GM23338 (cell line): ENCODE results near the gene PTPRN2. TPM values are rescaled to one million over a fixed set of nuclear protein-coding genes. Genes with fewer than 3 reads are reported as not detected.

ENCODE experiments used
- ATAC-seq: fragments of 200-7000 bp; cut with Tn5 transposase; 3 replicates; pipeline ENCODE4 v1.9.1; 2020
- DNase-seq: peaks from one replicate; pipeline ENCODE4 v3.0.0-alpha.2; 2015; ENCODE audit warnings: low spot score
- H2AFZ ChIP-seq: fragments of 200-600 bp; sonication (generic); 2 replicates; pipeline ENCODE4 v1.8.0; 2016; ENCODE audit warnings: antibody characterized with exemption, mild to moderate bottlenecking, moderate library complexity
- H3F3A ChIP-seq: fragments of 200-600 bp; sonication (generic); replicated peaks from 2 replicates; pipeline ENCODE4 v1.8.0; 2017; ENCODE audit warnings: antibody characterized with exemption, mixed run types, low read depth
- H3K27ac ChIP-seq: fragments of 200-600 bp; sonication (generic); 2 replicates; pipeline ENCODE4 v1.6.1; 2016; ENCODE audit warnings: low read depth
- H3K27me3 ChIP-seq: fragments of 200-600 bp; sonication (generic); 2 replicates; pipeline ENCODE4 v1.8.0; 2016; ENCODE audit warnings: mild to moderate bottlenecking, mixed run types, moderate library complexity; ENCODE audit not compliant: insufficient read depth
- H3K36me3 ChIP-seq: fragments of 200-600 bp; sonication (generic); 2 replicates; pipeline ENCODE4 v1.8.0; 2016; ENCODE audit warnings: mild to moderate bottlenecking; ENCODE audit not compliant: insufficient read depth
- H3K4me1 ChIP-seq: fragments of 200-600 bp; sonication (generic); 2 replicates; pipeline ENCODE4 v1.8.0; 2016; ENCODE audit warnings: mild to moderate bottlenecking, moderate library complexity; ENCODE audit not compliant: insufficient read depth
- H3K4me2 ChIP-seq: fragments of 200-600 bp; sonication (generic); 2 replicates; pipeline ENCODE4 v1.7.1; 2017; ENCODE audit warnings: mixed run types
- H3K4me3 ChIP-seq: fragments of 200-600 bp; sonication (generic); 2 replicates; pipeline ENCODE4 v1.6.1; 2016; ENCODE audit warnings: mixed run types
- H3K79me2 ChIP-seq: fragments of 200-600 bp; sonication (generic); replicated peaks from 2 replicates; pipeline ENCODE4 v1.8.0; 2017; ENCODE audit warnings: mild to moderate bottlenecking; ENCODE audit not compliant: insufficient read depth
- H3K9me2 ChIP-seq: fragments of 200-600 bp; sonication (generic); 2 replicates; pipeline ENCODE4 v1.8.0; 2017; ENCODE audit not compliant: insufficient read depth
- H4K20me1 ChIP-seq: fragments of 200-600 bp; sonication (generic); replicated peaks from 2 replicates; pipeline ENCODE4 v1.8.0; 2017; ENCODE audit warnings: mild to moderate bottlenecking; ENCODE audit not compliant: insufficient read depth
- H3K27ac Mint-ChIP-seq: 2 replicates; pipeline ENCODE4 v1.8.0; 2020; ENCODE audit warnings: inconsistent platforms, mild to moderate bottlenecking, moderate library complexity, mixed read lengths
- H3K27me3 Mint-ChIP-seq: 3 replicates; pipeline ENCODE4 v1.8.0; 2022; ENCODE audit warnings: low read depth, mild to moderate bottlenecking, moderate library complexity, mixed read lengths, inconsistent platforms; ENCODE audit not compliant: insufficient read depth, poor library complexity
- H3K36me3 Mint-ChIP-seq: 3 replicates; pipeline ENCODE4 v1.8.0; 2021; ENCODE audit warnings: low read depth, mild to moderate bottlenecking, inconsistent platforms, moderate library complexity, mixed read lengths
- H3K4me1 Mint-ChIP-seq: 3 replicates; pipeline ENCODE4 v1.8.0; 2020; ENCODE audit warnings: mild to moderate bottlenecking, inconsistent platforms, mixed read lengths
- H3K4me3 Mint-ChIP-seq: 3 replicates; pipeline ENCODE4 v1.8.0; 2021; ENCODE audit warnings: moderate library complexity, mild to moderate bottlenecking, inconsistent platforms, mixed read lengths
- H3K9me3 Mint-ChIP-seq: 3 replicates; pipeline ENCODE4 v1.8.0; 2020; ENCODE audit warnings: moderate library complexity, mild to moderate bottlenecking, inconsistent platforms, mixed read lengths
- EZH2phosphoT487 ChIP-seq: fragments of 200-600 bp; sonication (generic); IDR thresholded peaks from one replicate; pipeline ENCODE4 v1.8.1; 2018; ENCODE audit warnings: antibody characterized with exemption; ENCODE audit not compliant: unreplicated experiment
- STAT1 ChIP-seq: IDR thresholded peaks from one replicate; pipeline ENCODE4 v1.6.1; 2016; ENCODE audit warnings: antibody characterized with exemption; ENCODE audit not compliant: unreplicated experiment
- ZNF114 ChIP-seq: fragments of 250-450 bp; sonication (Bioruptor Pico); IDR thresholded peaks from 2 replicates; pipeline ENCODE4 v1.5.0; 2020; ENCODE audit warnings: mild to moderate bottlenecking, moderate library complexity
- ZNF331 ChIP-seq: fragments of 250-450 bp; sonication (Bioruptor Pico); IDR thresholded peaks from 2 replicates; pipeline ENCODE4 v1.5.0; 2020; ENCODE audit warnings: low read depth, mild to moderate bottlenecking, moderate library complexity
- polyA plus RNA-seq: library from polyadenylated mRNA; unstranded; fragments of >200 nt; fragmentation: Nextera tagmentation; extraction: Ambion mirVana; gene quantifications from 2 replicates; pipeline ENCODE4 v1.2.1, GENCODE V29; 2016
- total RNA-seq: library from RNA; depleted of rRNA; stranded (reverse); fragments of >200 nt; shearing (Covaris generic); gene quantifications from 2 replicates; pipeline ENCODE4 v1.2.3, GENCODE V29; 2014
- TF ChIP-seq, protein P1 (sequence below): fragments of 250-450 bp; sonication (Bioruptor Pico); IDR thresholded peaks from 2 replicates; pipeline ENCODE4 v1.5.0; 2020; ENCODE audit warnings: mild to moderate bottlenecking, moderate library complexity
- TF ChIP-seq, protein P2 (sequence below): IDR thresholded peaks from 2 replicates; pipeline ENCODE4 v1.6.1; 2016; ENCODE audit warnings: antibody characterized with exemption

The PTPRN2 gene
- total and polyA plus RNA-seq, 2 experiments from 2014 or later = 0.87 to 4.0 TPM

- TF ChIP-seq, protein P1, sequence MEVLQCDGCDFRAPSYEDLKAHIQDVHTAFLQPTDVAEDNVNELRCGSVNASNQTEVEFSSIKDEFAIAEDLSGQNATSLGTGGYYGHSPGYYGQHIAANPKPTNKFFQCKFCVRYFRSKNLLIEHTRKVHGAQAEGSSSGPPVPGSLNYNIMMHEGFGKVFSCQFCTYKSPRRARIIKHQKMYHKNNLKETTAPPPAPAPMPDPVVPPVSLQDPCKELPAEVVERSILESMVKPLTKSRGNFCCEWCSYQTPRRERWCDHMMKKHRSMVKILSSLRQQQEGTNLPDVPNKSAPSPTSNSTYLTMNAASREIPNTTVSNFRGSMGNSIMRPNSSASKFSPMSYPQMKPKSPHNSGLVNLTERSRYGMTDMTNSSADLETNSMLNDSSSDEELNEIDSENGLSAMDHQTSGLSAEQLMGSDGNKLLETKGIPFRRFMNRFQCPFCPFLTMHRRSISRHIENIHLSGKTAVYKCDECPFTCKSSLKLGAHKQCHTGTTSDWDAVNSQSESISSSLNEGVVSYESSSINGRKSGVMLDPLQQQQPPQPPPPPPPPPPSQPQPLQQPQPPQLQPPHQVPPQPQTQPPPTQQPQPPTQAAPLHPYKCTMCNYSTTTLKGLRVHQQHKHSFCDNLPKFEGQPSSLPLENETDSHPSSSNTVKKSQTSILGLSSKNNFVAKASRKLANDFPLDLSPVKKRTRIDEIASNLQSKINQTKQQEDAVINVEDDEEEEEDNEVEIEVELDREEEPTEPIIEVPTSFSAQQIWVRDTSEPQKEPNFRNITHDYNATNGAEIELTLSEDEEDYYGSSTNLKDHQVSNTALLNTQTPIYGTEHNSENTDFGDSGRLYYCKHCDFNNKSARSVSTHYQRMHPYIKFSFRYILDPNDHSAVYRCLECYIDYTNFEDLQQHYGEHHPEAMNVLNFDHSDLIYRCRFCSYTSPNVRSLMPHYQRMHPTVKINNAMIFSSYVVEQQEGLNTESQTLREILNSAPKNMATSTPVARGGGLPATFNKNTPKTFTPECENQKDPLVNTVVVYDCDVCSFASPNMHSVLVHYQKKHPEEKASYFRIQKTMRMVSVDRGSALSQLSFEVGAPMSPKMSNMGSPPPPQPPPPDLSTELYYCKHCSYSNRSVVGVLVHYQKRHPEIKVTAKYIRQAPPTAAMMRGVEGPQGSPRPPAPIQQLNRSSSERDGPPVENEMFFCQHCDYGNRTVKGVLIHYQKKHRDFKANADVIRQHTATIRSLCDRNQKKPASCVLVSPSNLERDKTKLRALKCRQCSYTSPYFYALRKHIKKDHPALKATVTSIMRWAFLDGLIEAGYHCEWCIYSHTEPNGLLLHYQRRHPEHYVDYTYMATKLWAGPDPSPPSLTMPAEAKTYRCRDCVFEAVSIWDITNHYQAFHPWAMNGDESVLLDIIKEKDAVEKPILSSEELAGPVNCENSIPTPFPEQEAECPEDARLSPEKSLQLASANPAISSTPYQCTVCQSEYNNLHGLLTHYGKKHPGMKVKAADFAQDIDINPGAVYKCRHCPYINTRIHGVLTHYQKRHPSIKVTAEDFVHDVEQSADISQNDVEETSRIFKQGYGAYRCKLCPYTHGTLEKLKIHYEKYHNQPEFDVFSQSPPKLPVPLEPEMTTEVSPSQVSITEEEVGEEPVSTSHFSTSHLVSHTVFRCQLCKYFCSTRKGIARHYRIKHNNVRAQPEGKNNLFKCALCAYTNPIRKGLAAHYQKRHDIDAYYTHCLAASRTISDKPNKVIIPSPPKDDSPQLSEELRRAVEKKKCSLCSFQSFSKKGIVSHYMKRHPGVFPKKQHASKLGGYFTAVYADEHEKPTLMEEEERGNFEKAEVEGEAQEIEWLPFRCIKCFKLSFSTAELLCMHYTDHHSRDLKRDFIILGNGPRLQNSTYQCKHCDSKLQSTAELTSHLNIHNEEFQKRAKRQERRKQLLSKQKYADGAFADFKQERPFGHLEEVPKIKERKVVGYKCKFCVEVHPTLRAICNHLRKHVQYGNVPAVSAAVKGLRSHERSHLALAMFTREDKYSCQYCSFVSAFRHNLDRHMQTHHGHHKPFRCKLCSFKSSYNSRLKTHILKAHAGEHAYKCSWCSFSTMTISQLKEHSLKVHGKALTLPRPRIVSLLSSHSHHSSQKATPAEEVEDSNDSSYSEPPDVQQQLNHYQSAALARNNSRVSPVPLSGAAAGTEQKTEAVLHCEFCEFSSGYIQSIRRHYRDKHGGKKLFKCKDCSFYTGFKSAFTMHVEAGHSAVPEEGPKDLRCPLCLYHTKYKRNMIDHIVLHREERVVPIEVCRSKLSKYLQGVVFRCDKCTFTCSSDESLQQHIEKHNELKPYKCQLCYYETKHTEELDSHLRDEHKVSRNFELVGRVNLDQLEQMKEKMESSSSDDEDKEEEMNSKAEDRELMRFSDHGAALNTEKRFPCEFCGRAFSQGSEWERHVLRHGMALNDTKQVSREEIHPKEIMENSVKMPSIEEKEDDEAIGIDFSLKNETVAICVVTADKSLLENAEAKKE (CRISPR knock-in tag) = no peak
- no peak for TF ChIP-seq ZNF331 (CRISPR knock-in tag)
- TF ChIP-seq, protein P2, sequence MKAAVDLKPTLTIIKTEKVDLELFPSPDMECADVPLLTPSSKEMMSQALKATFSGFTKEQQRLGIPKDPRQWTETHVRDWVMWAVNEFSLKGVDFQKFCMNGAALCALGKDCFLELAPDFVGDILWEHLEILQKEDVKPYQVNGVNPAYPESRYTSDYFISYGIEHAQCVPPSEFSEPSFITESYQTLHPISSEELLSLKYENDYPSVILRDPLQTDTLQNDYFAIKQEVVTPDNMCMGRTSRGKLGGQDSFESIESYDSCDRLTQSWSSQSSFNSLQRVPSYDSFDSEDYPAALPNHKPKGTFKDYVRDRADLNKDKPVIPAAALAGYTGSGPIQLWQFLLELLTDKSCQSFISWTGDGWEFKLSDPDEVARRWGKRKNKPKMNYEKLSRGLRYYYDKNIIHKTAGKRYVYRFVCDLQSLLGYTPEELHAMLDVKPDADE = no peak
Observed at GRCh38 chr7:157825325-157825724, 762.3 kb downstream of the PTPRN2 start (continued).

GRCh38 chr7:157824819-157825121 lies 762.9 kb downstream of the PTPRN2 start:
- Mint-ChIP-seq H3K4me3 (no peak overlapping the region), H3K9me3 (peaks cover 60% of the 10 kb centered on the region), H3K4me1 (no peaks in the 10 kb centered on the region), H3K27me3 (peaks cover 8% of the 10 kb centered on the region), H3K27ac (no peak overlapping the region), H3K36me3 (peaks cover 23% of the 10 kb centered on the region; the same call in 2 of the 3 replicates)
- Histone ChIP-seq H3K9me2 (no peaks in the 10 kb centered on the region), H3K4me3 (no peak overlapping the region), H2AFZ (no peak overlapping the region), H4K20me1 (no peaks in the 10 kb centered on the region), H3K27me3 (no peaks in the 10 kb centered on the region), H3F3A (no peaks in the 10 kb centered on the region), H3K27ac (no peak overlapping the region), H3K79me2 (no peaks in the 10 kb centered on the region), H3K4me1 (no peaks in the 10 kb centered on the region), H3K36me3 (no peaks in the 10 kb centered on the region), H3K4me2 (no peak overlapping the region)
- ATAC-seq (no peak), DNase-seq (no peak)
- no peak for TF ChIP-seq STAT1
- no peak for TF ChIP-seq ZNF114 (CRISPR knock-in tag)
- TF ChIP-seq, protein P1 (CRISPR knock-in tag) = no peak
- no peak for TF ChIP-seq EZH2phosphoT487
